ENCODE results near the gene DCDC2B.

- TF ChIP-seq CTCF (IDR thresholded peaks at IDR 0.05; ENCODE audit: low read length), result no peak
- TF ChIP-seq EZH2 (optimal IDR thresholded peaks at IDR 0.05; ENCODE audit: low read depth, low read length), result no peak
These were observed 10.4 kb upstream of the DCDC2B start for GRCh38 chr1:32198237-32199042.

Data from MM.1S (cell line).